ENCODE measurements around the gene SLC37A3. TPM values are rescaled to one million over a fixed set of nuclear protein-coding genes. Genes with fewer than 3 reads are reported as not detected.
"Not testable (repeated sequence)": the region's sequence is repeated elsewhere in the genome, so short reads cannot be mapped to it uniquely, and the experiment has no call there.

The SLC37A3 gene
- total and polyA plus RNA-seq, 2 donors, result 23.5 to 99.4 TPM

GRCh38 chr7:140349144-140349771 is 49.1 kb downstream of the SLC37A3 start:
- Histone ChIP-seq H3K36me3 (ENCODE audit: insufficient read depth) (peaks cover 2% of the 10 kb centered on the region), H3K27ac (ENCODE audit: low read depth) (no peak overlapping the region), H3K4me3 (ENCODE audit: low read depth, low read length) (no peak overlapping the region), H3K4me1 (ENCODE audit: insufficient read depth) (no peaks in the 10 kb centered on the region)
- no peak for DNase-seq (ENCODE audit: extremely low spot score)
- WGBS, result 58% methylated on average over 8 of the region's 8 CpGs

DNA sequence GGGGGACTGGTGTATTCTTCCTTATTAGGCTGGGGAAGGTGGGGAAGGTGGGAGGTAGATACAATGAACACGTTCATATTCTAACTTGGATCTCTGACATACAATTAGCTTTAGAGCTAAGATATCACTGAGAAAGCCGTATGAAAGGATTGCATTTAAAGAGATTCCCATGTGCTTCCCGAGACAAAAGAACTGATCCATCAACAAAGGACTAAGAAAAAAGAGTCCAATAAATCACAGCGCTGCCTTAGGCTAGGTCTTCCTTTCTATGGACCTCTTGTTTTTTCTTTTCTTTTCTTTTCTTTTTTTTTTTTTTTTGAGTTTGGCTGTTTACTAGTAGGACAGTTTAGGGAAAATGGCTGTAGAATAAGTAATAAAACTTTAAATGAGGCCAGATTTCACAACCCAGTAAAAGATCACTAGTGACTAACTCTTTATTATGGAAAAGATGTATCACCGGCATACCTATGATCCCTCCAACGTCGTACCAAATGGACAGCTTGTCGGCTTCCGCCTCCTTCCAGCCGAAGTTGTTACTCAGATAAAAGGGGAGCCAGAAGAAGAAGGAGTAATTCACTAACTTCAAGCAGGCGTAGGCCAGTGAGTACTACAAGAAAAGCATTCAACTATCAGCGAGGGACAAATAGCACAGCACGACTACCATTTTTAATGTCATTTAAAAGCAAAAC is 50.0 kb downstream of the SLC37A3 start:
- H3K27ac ChIP-seq (ENCODE audit: low read depth), result no peak overlapping the region
- WGBS, result 74% methylated on average over 13 of the region's 13 CpGs
- H3K4me3 ChIP-seq (ENCODE audit: low read depth, low read length), result no peak overlapping the region
- DNase-seq (ENCODE audit: extremely low spot score), result no peak
- H3K36me3 ChIP-seq (ENCODE audit: insufficient read depth), result peaks cover 2% of the 10 kb centered on the region
- no peaks in the 10 kb centered on the region for H3K4me1 ChIP-seq (ENCODE audit: insufficient read depth)

- H3K4me3 ChIP-seq (ENCODE audit: low read depth, low read length), result no peak overlapping the region
- H3K36me3 ChIP-seq (ENCODE audit: insufficient read depth), result peaks cover 3% of the 10 kb centered on the region
- 80% methylated on average over 5 of the region's 5 CpGs for WGBS
- DNase-seq (ENCODE audit: extremely low spot score), result no peak
- no peak overlapping the region for H3K27ac ChIP-seq (ENCODE audit: low read depth)
- H3K4me1 ChIP-seq (ENCODE audit: insufficient read depth), result no peaks in the 10 kb centered on the region
Observed at GRCh38 chr7:140347218-140347617, 51.1 kb downstream of the SLC37A3 start.

DNA sequence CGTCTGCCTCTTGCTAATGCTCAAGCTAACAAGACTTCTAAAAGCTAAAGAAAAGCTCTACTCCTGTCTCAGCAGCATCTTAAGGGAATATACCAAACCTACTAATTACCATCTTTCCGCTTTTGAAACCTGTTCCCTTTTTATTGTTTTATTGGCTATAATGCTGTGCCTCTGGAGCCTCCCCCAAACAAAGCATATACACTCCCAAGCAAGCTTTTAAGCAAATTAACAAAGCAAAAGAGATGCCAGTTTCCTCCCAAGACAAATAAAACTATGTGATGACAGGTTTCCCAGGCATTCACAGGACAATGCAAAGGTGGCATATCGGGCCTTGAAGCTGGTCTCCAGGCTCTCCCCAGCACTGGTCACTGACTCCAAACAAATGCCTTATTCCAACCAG is 52.9 kb downstream of the SLC37A3 start:
- H3K4me3 ChIP-seq (ENCODE audit: low read depth, low read length), result no peak overlapping the region
- no peak for DNase-seq (ENCODE audit: extremely low spot score)
- WGBS, result 72% methylated on average over 3 of the region's 3 CpGs
- no peak overlapping the region for H3K27ac ChIP-seq (ENCODE audit: low read depth)
- H3K4me1 ChIP-seq (ENCODE audit: insufficient read depth), result no peaks in the 10 kb centered on the region
- peaks cover 5% of the 10 kb centered on the region for H3K36me3 ChIP-seq (ENCODE audit: insufficient read depth)

GRCh38 chr7:140342727-140343514 is 55.4 kb downstream of the SLC37A3 start:
- H3K4me3 ChIP-seq (ENCODE audit: low read depth, low read length), result no peak overlapping the region
- H3K4me1 ChIP-seq (ENCODE audit: insufficient read depth), result no peaks in the 10 kb centered on the region
- no peak overlapping the region for H3K27ac ChIP-seq (ENCODE audit: low read depth)
- 73% methylated on average over 13 of the region's 13 CpGs for WGBS
- no peak for DNase-seq (ENCODE audit: extremely low spot score)
- H3K36me3 ChIP-seq (ENCODE audit: insufficient read depth), result peaks cover 5% of the 10 kb centered on the region

DNA sequence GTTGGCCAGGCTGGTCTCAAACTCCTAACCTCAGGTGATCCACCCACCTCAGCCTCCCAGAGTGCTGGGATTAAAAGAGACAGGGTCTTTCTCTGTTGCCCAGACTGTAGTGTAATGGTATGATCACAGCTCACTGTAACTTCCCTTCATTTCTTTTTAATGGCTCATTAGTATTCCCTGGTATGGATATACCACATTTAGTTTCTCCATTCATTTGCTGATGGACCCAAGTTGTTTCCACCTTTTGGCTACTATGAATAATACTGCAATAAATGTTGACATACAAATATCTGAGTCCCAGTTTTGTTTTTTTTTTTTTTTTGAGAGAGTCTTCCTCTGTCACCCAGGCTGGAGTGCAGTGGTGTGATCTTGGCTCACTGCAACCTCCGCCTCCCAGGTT is 59.4 kb downstream of the SLC37A3 start:
- not testable (repeated sequence) for H3K4me3 ChIP-seq (ENCODE audit: low read depth, low read length); H3K36me3 ChIP-seq (ENCODE audit: insufficient read depth); H3K27ac ChIP-seq (ENCODE audit: low read depth); DNase-seq (ENCODE audit: extremely low spot score); H3K4me1 ChIP-seq (ENCODE audit: insufficient read depth)
- WGBS, result 93% methylated on average over 1 of the region's 1 CpG

DNA sequence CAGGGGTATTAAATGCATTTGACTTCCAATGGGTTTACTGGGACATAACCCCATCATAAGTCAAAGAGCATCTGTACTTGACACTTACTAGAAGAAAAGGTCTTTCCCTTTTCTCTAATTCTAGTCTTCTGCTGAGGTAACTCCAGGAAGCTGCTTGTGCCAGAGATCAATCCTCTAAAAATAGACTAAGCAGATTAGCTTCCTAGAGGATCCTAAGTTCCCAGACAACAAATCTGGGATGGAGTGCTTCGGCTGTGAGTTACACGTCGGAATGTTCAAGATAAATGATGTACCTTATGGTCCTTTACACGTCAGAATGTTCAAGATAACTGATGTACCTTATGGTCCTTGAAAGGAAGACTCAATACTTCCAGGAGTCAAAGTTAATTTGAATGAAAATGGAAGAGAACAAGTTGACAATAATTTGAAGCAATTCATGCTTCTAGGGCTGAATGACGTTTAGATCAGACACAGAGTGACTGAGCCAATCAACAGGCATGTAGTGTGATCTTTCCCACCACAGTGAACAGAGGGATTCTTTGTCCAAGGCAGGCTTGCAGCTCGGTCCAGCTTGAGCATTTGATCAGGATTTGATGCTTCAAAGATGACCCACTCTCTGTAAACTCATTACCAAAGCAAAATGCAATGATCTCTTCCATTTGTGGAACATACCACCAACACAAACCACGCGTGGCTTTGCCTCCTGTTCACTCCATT is 63.8 kb downstream of the SLC37A3 start:
- Histone ChIP-seq H3K4me3 (ENCODE audit: low read depth, low read length) (no peak overlapping the region), H3K27ac (ENCODE audit: low read depth) (no peak overlapping the region), H3K36me3 (ENCODE audit: insufficient read depth) (peaks cover 4% of the 10 kb centered on the region), H3K4me1 (ENCODE audit: insufficient read depth) (no peaks in the 10 kb centered on the region)
- 68% methylated on average over 8 of the region's 8 CpGs for WGBS
- DNase-seq (ENCODE audit: extremely low spot score), result no peak

GRCh38 chr7:140333686-140334085 is 64.6 kb downstream of the SLC37A3 start:
- Histone ChIP-seq H3K4me3 (ENCODE audit: low read depth, low read length) (no peak overlapping the region), H3K27ac (ENCODE audit: low read depth) (no peak overlapping the region), H3K4me1 (ENCODE audit: insufficient read depth) (no peaks in the 10 kb centered on the region), H3K36me3 (ENCODE audit: insufficient read depth) (peaks cover 4% of the 10 kb centered on the region)
- 95% methylated on average over 5 of the region's 5 CpGs for WGBS
- no peak for DNase-seq (ENCODE audit: extremely low spot score)

GRCh38 chr7:140333223-140333622 is 65.1 kb downstream of the SLC37A3 start:
- Histone ChIP-seq H3K4me1 (ENCODE audit: insufficient read depth) (no peaks in the 10 kb centered on the region), H3K4me3 (ENCODE audit: low read depth, low read length) (no peak overlapping the region), H3K36me3 (ENCODE audit: insufficient read depth) (peaks cover 4% of the 10 kb centered on the region), H3K27ac (ENCODE audit: low read depth) (no peak overlapping the region)
- no peak for DNase-seq (ENCODE audit: extremely low spot score)
- 65% methylated on average over 10 of the region's 10 CpGs for WGBS

GRCh38 chr7:140330595-140330994 is 67.7 kb downstream of the SLC37A3 start:
- H3K4me3 ChIP-seq (ENCODE audit: low read depth, low read length), result no peak overlapping the region
- no peak overlapping the region for H3K27ac ChIP-seq (ENCODE audit: low read depth)
- WGBS, result 81% methylated on average over 3 of the region's 3 CpGs
- H3K36me3 ChIP-seq (ENCODE audit: insufficient read depth), result no peaks in the 10 kb centered on the region
- no peaks in the 10 kb centered on the region for H3K4me1 ChIP-seq (ENCODE audit: insufficient read depth)
- no peak for DNase-seq (ENCODE audit: extremely low spot score)

DNA sequence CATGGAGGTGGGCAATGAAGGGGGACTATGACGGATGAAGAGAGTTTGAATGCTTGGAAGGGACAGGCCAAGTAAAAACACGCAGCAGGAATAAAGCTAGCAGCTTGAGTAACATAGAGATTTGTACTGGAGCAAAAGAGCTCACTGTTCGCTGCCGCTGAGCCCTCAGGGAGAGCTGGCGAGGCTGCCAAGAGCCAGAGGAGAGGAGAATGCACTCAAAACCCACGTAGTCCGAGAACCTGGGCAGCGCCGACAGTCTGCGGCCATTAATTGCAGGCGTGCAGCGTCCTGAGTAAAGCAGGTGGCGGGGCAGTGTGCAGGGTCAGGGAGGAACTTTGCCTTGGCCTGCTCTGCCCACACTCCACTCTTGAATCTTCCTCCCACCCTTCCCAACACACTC is 68.2 kb downstream of the SLC37A3 start:
- Histone ChIP-seq H3K27ac (ENCODE audit: low read depth) (no peak overlapping the region), H3K36me3 (ENCODE audit: insufficient read depth) (no peaks in the 10 kb centered on the region), H3K4me3 (ENCODE audit: low read depth, low read length) (no peak overlapping the region), H3K4me1 (ENCODE audit: insufficient read depth) (no peaks in the 10 kb centered on the region)
- 83% methylated on average over 13 of the region's 13 CpGs for WGBS
- DNase-seq (ENCODE audit: extremely low spot score), result no peak

DNA sequence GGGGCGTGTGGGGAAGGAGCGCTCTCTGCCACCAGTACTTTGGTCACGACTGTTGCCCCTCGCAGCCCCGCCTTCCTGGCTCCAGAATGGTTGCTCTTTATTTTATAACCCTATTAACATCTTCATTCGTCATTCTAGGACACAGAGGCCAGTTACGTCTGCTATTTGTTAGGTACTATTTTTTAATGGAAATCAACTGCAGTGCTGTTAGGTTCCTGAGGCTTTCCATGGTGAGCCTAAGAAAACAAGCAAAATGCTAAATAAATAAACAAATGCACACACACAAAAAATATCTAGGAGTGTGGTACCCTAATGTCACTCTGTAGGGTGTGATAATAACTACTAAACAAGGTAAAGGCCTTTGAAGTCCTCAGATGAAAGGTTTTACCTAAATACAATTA is 71.1 kb downstream of the SLC37A3 start:
- H3K4me1 ChIP-seq (ENCODE audit: insufficient read depth), result no peaks in the 10 kb centered on the region
- DNase-seq (ENCODE audit: extremely low spot score), result no peak
- no peak overlapping the region for H3K4me3 ChIP-seq (ENCODE audit: low read depth, low read length)
- no peak overlapping the region for H3K27ac ChIP-seq (ENCODE audit: low read depth)
- 80% methylated on average over 7 of the region's 7 CpGs for WGBS
- H3K36me3 ChIP-seq (ENCODE audit: insufficient read depth), result no peaks in the 10 kb centered on the region

GRCh38 chr7:140326116-140326928 is 72.0 kb downstream of the SLC37A3 start:
- DNase-seq (ENCODE audit: extremely low spot score), result no peak
- 28% methylated on average over 16 of the region's 16 CpGs for WGBS
- no peak overlapping the region for H3K4me3 ChIP-seq (ENCODE audit: low read depth, low read length)
- no peak overlapping the region for H3K27ac ChIP-seq (ENCODE audit: low read depth)
- no peaks in the 10 kb centered on the region for H3K4me1 ChIP-seq (ENCODE audit: insufficient read depth)
- no peaks in the 10 kb centered on the region for H3K36me3 ChIP-seq (ENCODE audit: insufficient read depth)
